Calu3 (cell line): ENCODE measurements around the gene PAK6. TPM values are rescaled to one million over a fixed set of nuclear protein-coding genes. Genes with fewer than 3 reads are reported as not detected.

Experiments used
- BruUV-seq: library from RNA; stranded (reverse); fragments of 400-500 nt; replicated peaks from 2 replicates; lab custom pipeline; 2021; lab: Mats Ljungman, UMichigan
- CTCF ChIA-PET: fragments of 300-600 bp; sonication (Branson Sonifier 250); formaldehyde crosslinking; loops from one replicate; lab custom pipeline; 2022; ENCODE audit warnings: antibody characterized with exemption; lab: Charles Lee
- DNase-seq: peaks from one replicate; pipeline ENCODE4 v3.0.0; 2022
- H3K27ac Mint-ChIP-seq: one replicate; pipeline ENCODE4 v1.8.0; 2022; ENCODE audit warnings: mixed read lengths; ENCODE audit not compliant: unreplicated experiment
- H3K27me3 Mint-ChIP-seq: one replicate; pipeline ENCODE4 v1.8.0; 2022; ENCODE audit warnings: mixed read lengths; ENCODE audit not compliant: unreplicated experiment
- H3K36me3 Mint-ChIP-seq: one replicate; pipeline ENCODE4 v1.8.0; 2022; ENCODE audit warnings: mild to moderate bottlenecking, moderate library complexity, mixed read lengths; ENCODE audit not compliant: insufficient read depth, unreplicated experiment
- H3K4me1 Mint-ChIP-seq: one replicate; pipeline ENCODE4 v1.8.0; 2022; ENCODE audit warnings: mild to moderate bottlenecking, low read depth, mixed read lengths; ENCODE audit not compliant: unreplicated experiment
- H3K4me3 Mint-ChIP-seq: one replicate; pipeline ENCODE4 v1.8.0; 2022; ENCODE audit warnings: mild to moderate bottlenecking, low read depth, moderate library complexity, mixed read lengths; ENCODE audit not compliant: unreplicated experiment
- H3K9me3 Mint-ChIP-seq: one replicate; pipeline ENCODE4 v1.8.0; 2022; ENCODE audit warnings: low read depth, mixed read lengths; ENCODE audit not compliant: unreplicated experiment
- intact Hi-C: fragments of 100-400 bp; cut with micrococcal nuclease; formaldehyde crosslinking; loops from one replicate; pipeline ENCODE4 v1.10.0; 2022; ENCODE audit not compliant: unreplicated experiment
- total RNA-seq: library from RNA; stranded (reverse); gene quantifications from 2 replicates; pipeline ENCODE4 v1.2.3, GENCODE V29; 2022
- TF ChIP-seq, protein P1 (sequence below): fragments of 200-600 bp; IDR thresholded peaks from one replicate; pipeline ENCODE4 v1.8.0; 2022; ENCODE audit warnings: antibody characterized with exemption; ENCODE audit not compliant: unreplicated experiment

The PAK6 gene
- total RNA-seq, 1 experiment from 2014 or later, result 7.1 TPM

DNA sequence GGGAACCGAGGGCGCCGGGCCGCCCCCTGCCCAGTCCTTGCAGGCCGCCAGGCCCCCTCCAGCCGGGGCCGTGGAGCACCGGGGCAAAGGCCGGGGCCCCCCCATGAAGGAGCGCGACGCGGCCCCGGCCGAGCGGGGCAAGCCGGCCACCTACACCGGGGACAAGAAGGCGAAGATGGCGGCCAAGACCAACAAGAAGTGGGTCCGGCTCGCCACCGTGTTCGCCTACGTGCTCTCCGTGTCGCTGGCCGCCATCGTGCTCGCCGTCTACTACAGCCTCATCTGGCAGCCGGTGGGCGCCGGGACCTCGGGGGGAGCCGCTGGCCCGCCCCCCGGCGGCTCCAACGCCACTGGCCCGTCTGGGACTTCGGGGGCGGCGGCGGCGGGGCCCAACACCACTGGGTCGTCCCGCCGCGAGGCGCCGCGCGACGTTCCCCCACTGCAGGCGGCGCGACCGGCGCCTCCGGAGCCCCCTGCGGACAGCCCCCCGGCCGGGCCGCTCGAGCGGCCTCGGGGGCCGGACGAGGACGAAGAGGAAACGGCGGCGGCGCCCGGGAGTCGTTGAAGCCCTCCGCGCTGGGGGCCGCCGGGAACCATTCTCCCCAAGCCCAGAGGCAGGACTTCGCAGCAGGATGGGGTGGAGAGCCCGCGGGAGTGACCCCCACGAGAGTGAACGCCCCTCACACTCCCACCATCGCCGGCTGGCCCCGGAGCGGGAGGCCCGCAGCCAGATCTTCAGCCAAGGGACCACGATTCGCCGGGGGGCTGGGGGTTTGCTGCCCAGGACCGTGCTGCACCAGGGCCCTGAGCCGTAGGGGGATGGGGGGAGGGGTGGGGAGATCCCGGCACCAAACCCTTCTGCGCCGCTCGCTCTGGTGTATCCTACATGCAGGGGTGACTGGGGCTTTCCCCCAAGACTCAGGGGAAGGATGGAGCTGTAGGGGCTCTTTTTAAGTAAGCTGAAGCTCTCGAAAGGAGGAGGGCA lies 85.4 kb downstream of the PAK6 start:
- CTCF ChIA-PET, result interaction anchor here (1.2 to 1.5 kb wide), 2 partner anchors 14 to 15 kb away, joined by 7 to 23 read pairs; partner anchors contain the start of gene CCDC9B
- no TSS peak for BruUV-seq
- Mint-ChIP-seq H3K36me3 (peaks cover 13% of the 10 kb centered on the region), H3K27ac (no peak overlapping the region), H3K4me1 (no peaks in the 10 kb centered on the region), H3K4me3 (peak overlapping the region; percentile 50), H3K27me3 (no peaks in the 10 kb centered on the region), H3K9me3 (no peaks in the 10 kb centered on the region)
- intact Hi-C loops, result loop anchor here (5.0 kb wide), 1 partner anchor 98 kb away; no protein-coding TSS in a partner anchor
- TF ChIP-seq, protein P1, sequence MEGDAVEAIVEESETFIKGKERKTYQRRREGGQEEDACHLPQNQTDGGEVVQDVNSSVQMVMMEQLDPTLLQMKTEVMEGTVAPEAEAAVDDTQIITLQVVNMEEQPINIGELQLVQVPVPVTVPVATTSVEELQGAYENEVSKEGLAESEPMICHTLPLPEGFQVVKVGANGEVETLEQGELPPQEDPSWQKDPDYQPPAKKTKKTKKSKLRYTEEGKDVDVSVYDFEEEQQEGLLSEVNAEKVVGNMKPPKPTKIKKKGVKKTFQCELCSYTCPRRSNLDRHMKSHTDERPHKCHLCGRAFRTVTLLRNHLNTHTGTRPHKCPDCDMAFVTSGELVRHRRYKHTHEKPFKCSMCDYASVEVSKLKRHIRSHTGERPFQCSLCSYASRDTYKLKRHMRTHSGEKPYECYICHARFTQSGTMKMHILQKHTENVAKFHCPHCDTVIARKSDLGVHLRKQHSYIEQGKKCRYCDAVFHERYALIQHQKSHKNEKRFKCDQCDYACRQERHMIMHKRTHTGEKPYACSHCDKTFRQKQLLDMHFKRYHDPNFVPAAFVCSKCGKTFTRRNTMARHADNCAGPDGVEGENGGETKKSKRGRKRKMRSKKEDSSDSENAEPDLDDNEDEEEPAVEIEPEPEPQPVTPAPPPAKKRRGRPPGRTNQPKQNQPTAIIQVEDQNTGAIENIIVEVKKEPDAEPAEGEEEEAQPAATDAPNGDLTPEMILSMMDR, result no peak
- no peak for DNase-seq

DNA sequence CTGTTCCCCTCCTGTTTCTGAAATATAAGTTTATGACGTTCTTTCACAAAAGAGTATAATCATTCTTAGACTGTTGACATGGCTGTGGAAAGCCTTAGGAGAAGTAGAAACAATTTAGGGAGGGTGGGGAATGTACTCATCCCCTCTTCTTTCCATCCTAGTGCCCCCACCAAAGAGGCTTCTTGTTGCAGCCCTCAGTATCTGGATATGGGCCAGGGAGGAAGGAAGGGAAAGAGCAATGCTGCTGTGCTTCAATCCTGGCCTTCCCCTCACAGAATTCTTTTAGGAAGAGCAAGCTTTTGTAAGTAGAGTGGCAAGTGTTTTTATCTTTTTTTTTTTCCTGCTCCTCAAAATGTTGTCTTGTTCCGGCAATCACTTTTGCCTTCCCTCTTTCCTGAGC lies 86.3 kb downstream of the PAK6 start:
- H3K4me1 Mint-ChIP-seq, result no peaks in the 10 kb centered on the region
- TF ChIP-seq, protein P1, result no peak
- no peaks in the 10 kb centered on the region for H3K27me3 Mint-ChIP-seq
- DNase-seq, result no peak
- H3K4me3 Mint-ChIP-seq, result peak overlapping the region; percentile 50
- intact Hi-C loops, result no loop called here
- H3K36me3 Mint-ChIP-seq, result peaks cover 18% of the 10 kb centered on the region
- H3K27ac Mint-ChIP-seq, result no peak overlapping the region
- CTCF ChIA-PET, result interaction anchor here (1.2 kb wide), 1 partner anchor 13 kb away, joined by 7 read pairs; no protein-coding TSS in a partner anchor
- BruUV-seq, result no TSS peak
- H3K9me3 Mint-ChIP-seq, result no peaks in the 10 kb centered on the region

DNA sequence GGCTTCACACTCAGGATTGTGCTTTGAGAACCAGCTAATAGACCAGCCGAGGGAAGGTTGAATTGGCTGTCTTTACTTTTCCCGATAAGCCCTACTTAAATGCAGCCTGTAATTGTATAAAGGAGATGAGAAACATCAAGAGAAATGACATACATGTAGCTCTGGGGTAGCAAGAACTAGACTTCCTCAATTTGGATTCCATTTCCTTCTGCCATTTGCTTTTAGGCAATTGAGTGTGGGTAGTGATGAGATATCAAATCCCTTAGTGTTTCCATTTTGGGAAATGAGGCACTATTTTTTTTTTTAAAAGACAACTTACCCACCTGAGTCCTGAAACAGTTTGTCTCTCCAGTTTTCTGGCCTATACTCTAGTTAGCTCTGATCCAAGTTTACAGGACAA lies 86.8 kb downstream of the PAK6 start:
- H3K27me3 Mint-ChIP-seq, result no peaks in the 10 kb centered on the region
- peaks cover 19% of the 10 kb centered on the region for H3K36me3 Mint-ChIP-seq
- DNase-seq, result no peak
- no peak overlapping the region for H3K27ac Mint-ChIP-seq
- intact Hi-C loops, result no loop called here
- no peaks in the 10 kb centered on the region for H3K9me3 Mint-ChIP-seq
- no peaks in the 10 kb centered on the region for H3K4me1 Mint-ChIP-seq
- BruUV-seq, result TSS peak; percentile 70
- TF ChIP-seq, protein P1, result no peak
- H3K4me3 Mint-ChIP-seq, result peak overlapping the region; percentile 50
- CTCF ChIA-PET, result interaction anchor here (1.2 kb wide), 1 partner anchor 13 kb away, joined by 7 read pairs; no protein-coding TSS in a partner anchor

Other genes with a start within 250 kb of the PAK6 start
- 96.5 and 113 TPM in 2 replicates for gene SRP14, start 199.9 kb upstream of the PAK6 start, total RNA-seq
- 7.9 and 11.5 TPM in 2 replicates for gene BMF, start 130.2 kb upstream of the PAK6 start, total RNA-seq
- 39.0 and 41.8 TPM in 2 replicates for gene BUB1B, start 78.0 kb upstream of the PAK6 start, total RNA-seq
- 0.56 TPM in 1 of 2 replicates, not detected in the other for gene ANKRD63, start 44.0 kb downstream of the PAK6 start, total RNA-seq
- gene PLCB2, start 68.9 kb downstream of the PAK6 start, total RNA-seq, result 37.3 and 43.1 TPM in 2 replicates
- 14.3 and 16.6 TPM in 2 replicates for gene INAFM2, start 84.6 kb downstream of the PAK6 start, total RNA-seq
- gene CCDC9B, start 101.9 kb downstream of the PAK6 start, total RNA-seq, result 85.6 and 102 TPM in 2 replicates
- not detected in 2 replicates for gene PHGR1, start 112.0 kb downstream of the PAK6 start, total RNA-seq
- gene DISP2, start 119.2 kb downstream of the PAK6 start, total RNA-seq, result 1.1 and 1.3 TPM in 2 replicates
- 29.5 and 44.5 TPM in 2 replicates for gene KNSTRN, start 143.7 kb downstream of the PAK6 start, total RNA-seq
- 46.6 and 54.2 TPM in 2 replicates for gene IVD, start 166.7 kb downstream of the PAK6 start, total RNA-seq
- gene BAHD1, start 201.9 kb downstream of the PAK6 start, total RNA-seq, result 15.6 and 17.2 TPM in 2 replicates
- gene CHST14, start 231.9 kb downstream of the PAK6 start, total RNA-seq, result 8.7 and 11.5 TPM in 2 replicates